Effector memory CD4-positive, alpha-beta T cell (primary cell): ENCODE results near the gene BRINP3.

Source experiments
- DNase-seq, 3 donors: peaks; one replicate each; pipeline ENCODE4 v3.0.0-alpha.2; 2020
- H3K27ac ChIP-seq: 2 replicates; pipeline ENCODE4 v1.7.0; 2013; ENCODE audit warnings: mild to moderate bottlenecking, low read length, moderate library complexity; ENCODE audit not compliant: insufficient read depth, poor library complexity, severe bottlenecking
- H3K27me3 ChIP-seq: replicated peaks from 2 replicates; pipeline ENCODE4 v1.7.0; 2013; ENCODE audit warnings: mild to moderate bottlenecking, low read length; ENCODE audit not compliant: insufficient read depth, control insufficient read depth, poor library complexity, severe bottlenecking
- H3K36me3 ChIP-seq: 2 replicates; pipeline ENCODE4 v1.7.0; 2013; ENCODE audit warnings: mild to moderate bottlenecking, low read length, moderate library complexity; ENCODE audit not compliant: control insufficient read depth, insufficient read depth
- H3K4me1 ChIP-seq: 2 replicates; pipeline ENCODE4 v1.7.0; 2013; ENCODE audit warnings: low read length, mild to moderate bottlenecking; ENCODE audit not compliant: control insufficient read depth, insufficient read depth, poor library complexity, severe bottlenecking
- H3K4me3 ChIP-seq: 2 replicates; pipeline ENCODE4 v1.7.0; 2013; ENCODE audit warnings: low read length, low read depth, mild to moderate bottlenecking; ENCODE audit not compliant: insufficient read depth, poor library complexity, severe bottlenecking
- H3K9me3 ChIP-seq: 2 replicates; pipeline ENCODE4 v1.7.0; 2013; ENCODE audit warnings: mild to moderate bottlenecking, low read length, moderate library complexity; ENCODE audit not compliant: control insufficient read depth

Gene BRINP3

GRCh38 chr1:190226006-190226405 is 251.7 kb downstream of the BRINP3 start:
- no peak for DNase-seq
- no peaks in the 10 kb centered on the region for H3K27me3 ChIP-seq
- no peaks in the 10 kb centered on the region for H3K4me1 ChIP-seq
- no peaks in the 10 kb centered on the region for H3K9me3 ChIP-seq
- no peaks in the 10 kb centered on the region for H3K36me3 ChIP-seq
- H3K4me3 ChIP-seq, result no peak overlapping the region
- no peak overlapping the region for H3K27ac ChIP-seq

GRCh38 chr1:190212450-190212849 is 265.2 kb downstream of the BRINP3 start:
- no peak overlapping the region for H3K27ac ChIP-seq
- no peak for DNase-seq
- no peak overlapping the region for H3K4me3 ChIP-seq
- no peaks in the 10 kb centered on the region for H3K27me3 ChIP-seq
- H3K4me1 ChIP-seq, result no peaks in the 10 kb centered on the region
- no peaks in the 10 kb centered on the region for H3K36me3 ChIP-seq
- no peaks in the 10 kb centered on the region for H3K9me3 ChIP-seq

GRCh38 chr1:190207733-190208132 is 269.9 kb downstream of the BRINP3 start:
- no peaks in the 10 kb centered on the region for H3K9me3 ChIP-seq

GRCh38 chr1:190205713-190206112 is 272.0 kb downstream of the BRINP3 start:
- H3K36me3 ChIP-seq, result no peaks in the 10 kb centered on the region
- no peaks in the 10 kb centered on the region for H3K4me1 ChIP-seq
- no peaks in the 10 kb centered on the region for H3K27me3 ChIP-seq
- H3K9me3 ChIP-seq, result no peaks in the 10 kb centered on the region
- no peak overlapping the region for H3K27ac ChIP-seq
- no peak for DNase-seq
- H3K4me3 ChIP-seq, result no peak overlapping the region

More at GRCh38 chr1:190207733-190208132, 269.9 kb downstream of the BRINP3 start:
- DNase-seq, result no peak
- Histone ChIP-seq H3K27ac (no peak overlapping the region), H3K4me3 (no peak overlapping the region), H3K36me3 (no peaks in the 10 kb centered on the region), H3K27me3 (no peaks in the 10 kb centered on the region), H3K4me1 (no peaks in the 10 kb centered on the region)

GRCh38 chr1:190196020-190196419 is 281.6 kb downstream of the BRINP3 start:
- Histone ChIP-seq H3K9me3 (no peaks in the 10 kb centered on the region), H3K27ac (no peak overlapping the region), H3K4me1 (no peaks in the 10 kb centered on the region), H3K36me3 (no peaks in the 10 kb centered on the region), H3K4me3 (no peak overlapping the region), H3K27me3 (no peaks in the 10 kb centered on the region)
- DNase-seq, result no peak

- H3K27ac ChIP-seq, result no peak overlapping the region
Measured at GRCh38 chr1:190193508-190194115, 284.1 kb downstream of the BRINP3 start.

GRCh38 chr1:190192627-190193026 is 285.0 kb downstream of the BRINP3 start:
- Histone ChIP-seq H3K27ac (no peak overlapping the region), H3K4me3 (no peak overlapping the region), H3K27me3 (no peaks in the 10 kb centered on the region), H3K9me3 (no peaks in the 10 kb centered on the region), H3K4me1 (no peaks in the 10 kb centered on the region), H3K36me3 (no peaks in the 10 kb centered on the region)
- no peak for DNase-seq

More at GRCh38 chr1:190193508-190194115, 284.1 kb downstream of the BRINP3 start:
- Histone ChIP-seq H3K36me3 (no peaks in the 10 kb centered on the region), H3K4me3 (no peak overlapping the region), H3K9me3 (no peaks in the 10 kb centered on the region), H3K4me1 (no peaks in the 10 kb centered on the region), H3K27me3 (no peaks in the 10 kb centered on the region)
- DNase-seq, result no peak

- no peak for DNase-seq
- no peak overlapping the region for H3K4me3 ChIP-seq
- H3K27me3 ChIP-seq, result no peaks in the 10 kb centered on the region
- H3K9me3 ChIP-seq, result no peaks in the 10 kb centered on the region
- no peak overlapping the region for H3K27ac ChIP-seq
- no peaks in the 10 kb centered on the region for H3K4me1 ChIP-seq
- no peaks in the 10 kb centered on the region for H3K36me3 ChIP-seq
Measured at GRCh38 chr1:190183588-190183987, 294.1 kb downstream of the BRINP3 start.

GRCh38 chr1:190179817-190180216 is 297.8 kb downstream of the BRINP3 start:
- no peaks in the 10 kb centered on the region for H3K36me3 ChIP-seq
- no peak overlapping the region for H3K27ac ChIP-seq
- no peaks in the 10 kb centered on the region for H3K9me3 ChIP-seq
- H3K4me3 ChIP-seq, result no peak overlapping the region
- no peaks in the 10 kb centered on the region for H3K27me3 ChIP-seq
- no peaks in the 10 kb centered on the region for H3K4me1 ChIP-seq
- DNase-seq, result no peak

- Histone ChIP-seq H3K4me3 (no peak overlapping the region), H3K36me3 (no peaks in the 10 kb centered on the region), H3K27me3 (no peaks in the 10 kb centered on the region), H3K27ac (no peak overlapping the region), H3K4me1 (no peaks in the 10 kb centered on the region), H3K9me3 (no peaks in the 10 kb centered on the region)
- DNase-seq, result no peak
Measured at GRCh38 chr1:190178827-190179226, 298.8 kb downstream of the BRINP3 start.
